ENCODE results near the gene PNMA8B.

GRCh38 chr19:46447824-46448223 lies 47.8 kb downstream of the PNMA8B start:
- no peak for TF ChIP-seq CTCF (IDR thresholded peaks at IDR 0.05)
- no peak for TF ChIP-seq POLR2AphosphoS5 (IDR thresholded peaks at IDR 0.05)
